T-helper 22 cell (primary cell): Measurements from ENCODE around the gene LPAR2.

ENCODE experiments used
- DNase-seq: peaks from one replicate; pipeline ENCODE4 v3.0.0-alpha.2; 2020; ENCODE audit warnings: low read depth

Gene LPAR2

DNA sequence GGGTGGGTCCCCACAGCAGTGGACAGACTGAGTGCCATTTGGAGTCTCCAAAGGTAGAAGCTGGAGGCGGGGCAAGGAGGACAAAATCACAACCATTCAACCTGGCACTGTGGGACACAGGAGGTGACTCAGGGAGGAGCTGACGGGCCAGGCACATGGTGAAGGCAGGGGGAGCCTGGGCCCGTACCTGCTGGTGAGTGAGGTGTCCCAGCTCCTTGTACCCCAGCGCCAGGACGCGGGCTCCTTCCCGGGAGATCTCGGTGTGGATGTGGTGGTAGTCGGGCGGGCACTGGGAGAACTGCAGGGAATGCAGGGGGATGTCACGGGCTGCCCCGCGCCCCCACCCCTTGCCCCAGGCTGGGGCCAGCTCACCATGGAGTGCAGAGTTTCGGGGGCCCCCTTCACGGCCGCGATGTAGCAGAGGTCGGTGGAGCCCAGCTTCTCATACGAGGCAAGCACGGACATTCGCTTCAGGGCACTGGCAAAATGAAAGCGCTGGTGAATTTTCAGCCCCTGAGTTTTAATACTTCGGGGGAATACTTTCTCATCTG is 25.7 kb upstream of the LPAR2 start:
- DNase-seq: no peak

- DNase-seq: no peak
Measured at GRCh38 chr19:19652482-19653295, 24.7 kb upstream of the LPAR2 start.

- no peak for DNase-seq
Measured at GRCh38 chr19:19651076-19651475, 23.1 kb upstream of the LPAR2 start.

DNA sequence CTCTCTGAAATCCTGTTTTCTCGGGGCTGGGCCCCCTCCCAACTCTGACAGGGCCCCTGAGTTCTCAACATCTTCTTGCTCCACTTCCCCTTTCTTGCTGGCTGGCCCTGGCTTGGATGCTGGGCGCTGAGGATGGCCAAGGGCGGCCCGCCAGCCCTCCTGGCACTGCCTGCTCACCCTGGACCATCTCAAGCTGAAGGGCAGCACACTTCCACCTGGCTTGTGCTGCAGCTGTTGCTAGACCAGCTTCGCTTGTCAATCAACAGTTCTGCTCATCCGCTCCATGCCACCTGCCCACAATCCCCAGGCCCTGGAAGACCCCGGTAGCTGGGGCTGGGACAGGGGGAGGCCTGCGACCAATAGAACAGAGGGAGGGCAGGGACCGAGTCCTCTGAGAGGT is 22.3 kb upstream of the LPAR2 start:
- DNase-seq: no peak

- no peak for DNase-seq
Measured at GRCh38 chr19:19649580-19649995, 21.6 kb upstream of the LPAR2 start.

GRCh38 chr19:19649155-19649554 is 21.1 kb upstream of the LPAR2 start:
- no peak for DNase-seq

GRCh38 chr19:19647037-19647835 is 19.2 kb upstream of the LPAR2 start:
- DNase-seq: no peak

DNA sequence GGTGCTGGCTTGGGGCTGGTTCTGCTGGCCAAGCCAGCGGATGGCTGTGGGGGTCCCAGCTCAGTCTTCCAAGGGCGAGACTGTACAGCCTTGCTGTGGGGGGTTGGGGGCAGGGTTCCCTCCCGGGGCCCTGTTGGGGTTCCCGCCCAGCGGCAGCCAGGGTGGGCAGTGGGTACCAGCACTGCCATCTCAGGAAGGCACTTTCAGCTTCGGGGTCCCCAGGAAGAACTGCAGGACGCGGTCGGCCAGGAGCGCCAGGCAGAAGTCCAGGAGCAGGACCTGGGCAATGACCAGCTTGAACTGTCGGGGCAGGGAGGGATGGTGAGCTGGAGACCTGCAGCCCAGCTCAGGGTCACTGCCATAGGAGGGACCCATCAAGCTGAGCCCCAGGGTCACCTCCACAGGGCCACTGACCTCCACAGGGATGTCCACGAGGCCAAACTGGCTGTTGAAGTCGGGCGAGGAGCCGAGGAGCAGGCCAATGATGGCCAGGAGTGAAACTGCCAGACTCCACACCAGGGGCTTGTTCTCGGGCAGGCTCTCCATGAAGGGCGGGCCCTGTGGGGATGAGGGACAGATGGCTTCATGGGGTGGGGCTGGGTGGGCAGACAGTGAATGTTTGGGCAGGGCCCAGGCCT is 17.3 kb upstream of the LPAR2 start:
- DNase-seq: no peak

- no peak for DNase-seq
Measured at GRCh38 chr19:19644054-19644388, 16.0 kb upstream of the LPAR2 start.

DNA sequence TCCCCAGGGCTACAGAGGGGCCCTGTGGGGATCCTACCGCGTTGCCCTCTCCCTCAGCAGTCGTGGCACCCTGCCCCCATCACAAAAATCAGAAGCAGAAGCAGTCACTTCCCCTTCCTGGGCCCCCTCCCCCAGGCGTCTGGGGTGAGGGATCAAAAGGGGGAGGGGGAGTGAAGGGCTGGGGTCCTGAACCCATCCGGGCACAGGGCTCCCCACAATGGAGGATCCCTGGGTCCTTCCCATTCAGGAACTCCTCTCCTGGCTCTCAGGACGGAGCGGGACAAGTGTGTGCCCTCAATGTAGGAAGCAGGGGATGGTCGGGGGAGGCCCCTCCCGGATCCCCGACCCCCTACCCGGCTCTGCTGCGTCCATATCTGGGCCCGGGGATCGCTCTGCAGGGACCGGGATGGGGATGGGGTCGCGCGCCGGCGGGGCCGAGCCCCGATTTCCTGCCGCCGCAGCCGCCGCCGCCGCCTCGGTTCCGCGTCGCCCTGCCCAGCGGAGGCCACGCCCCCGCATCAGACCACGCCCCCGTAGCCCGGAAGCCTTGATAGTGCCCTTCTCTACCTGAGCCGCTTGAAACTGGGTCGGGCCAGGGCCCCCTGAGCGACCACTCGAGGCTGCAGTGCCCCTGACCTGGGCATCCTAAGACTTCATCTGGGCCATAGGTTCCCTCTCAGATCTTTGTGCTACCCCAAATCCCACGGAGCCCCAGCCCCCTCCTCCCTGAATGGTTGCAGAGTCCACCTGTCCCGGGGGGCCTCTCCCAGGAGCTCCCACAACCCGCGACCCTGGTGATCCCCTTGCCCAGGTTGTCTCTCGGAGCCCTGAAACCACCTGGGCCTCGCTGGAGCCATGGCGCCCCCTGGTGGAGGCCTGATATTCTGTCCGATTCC is 15.4 kb upstream of the LPAR2 start, which contains the start of gene GMIP:
Gene GMIP, minus strand, starts transcription at position 500 of the 896 bp plus-strand sequence. Its CDS starts 128 bp downstream, at position 372.
- DNase-seq: peak; percentile 74

- DNase-seq: no peak
Measured at GRCh38 chr19:19642506-19643157, 14.6 kb upstream of the LPAR2 start.

DNA sequence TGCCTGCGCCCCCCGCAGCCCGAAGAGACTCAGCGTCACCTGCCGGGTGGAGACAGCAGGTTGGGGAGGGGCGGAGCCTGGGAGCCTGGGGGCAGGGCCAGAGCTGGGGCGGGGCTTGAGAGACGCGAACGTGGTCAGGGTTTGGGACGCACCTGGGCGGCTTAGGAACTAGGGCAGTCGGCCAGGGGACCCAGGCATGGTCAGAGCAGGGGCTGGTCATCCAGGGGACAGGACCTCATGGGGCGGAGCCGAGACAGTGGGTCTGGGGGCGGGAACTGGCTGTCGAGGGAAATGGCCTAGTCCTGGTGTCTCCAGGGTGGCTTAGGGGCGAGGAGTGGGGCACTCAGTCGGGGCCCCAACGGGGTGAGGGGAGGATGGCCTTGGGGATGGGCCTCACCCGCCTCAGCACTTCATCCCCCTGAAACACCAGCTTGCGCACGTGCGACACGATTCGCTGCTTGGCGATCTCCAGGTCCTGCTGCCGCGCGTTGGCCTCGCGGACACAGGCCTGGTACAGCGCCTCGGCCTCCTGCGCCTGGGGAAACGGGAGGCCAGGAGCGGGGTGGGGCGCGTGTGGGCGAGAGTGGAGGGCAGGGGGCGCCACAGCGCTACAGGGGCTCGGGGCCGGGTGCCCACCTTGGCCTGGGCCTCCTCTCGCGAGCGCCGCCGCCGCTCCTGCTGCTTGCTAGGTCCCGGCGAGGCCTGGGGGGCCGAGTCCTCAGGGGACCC is 9.7 kb upstream of the LPAR2 start:
- no peak for DNase-seq

GRCh38 chr19:19637186-19637522 is 9.1 kb upstream of the LPAR2 start:
- DNase-seq: no peak

DNA sequence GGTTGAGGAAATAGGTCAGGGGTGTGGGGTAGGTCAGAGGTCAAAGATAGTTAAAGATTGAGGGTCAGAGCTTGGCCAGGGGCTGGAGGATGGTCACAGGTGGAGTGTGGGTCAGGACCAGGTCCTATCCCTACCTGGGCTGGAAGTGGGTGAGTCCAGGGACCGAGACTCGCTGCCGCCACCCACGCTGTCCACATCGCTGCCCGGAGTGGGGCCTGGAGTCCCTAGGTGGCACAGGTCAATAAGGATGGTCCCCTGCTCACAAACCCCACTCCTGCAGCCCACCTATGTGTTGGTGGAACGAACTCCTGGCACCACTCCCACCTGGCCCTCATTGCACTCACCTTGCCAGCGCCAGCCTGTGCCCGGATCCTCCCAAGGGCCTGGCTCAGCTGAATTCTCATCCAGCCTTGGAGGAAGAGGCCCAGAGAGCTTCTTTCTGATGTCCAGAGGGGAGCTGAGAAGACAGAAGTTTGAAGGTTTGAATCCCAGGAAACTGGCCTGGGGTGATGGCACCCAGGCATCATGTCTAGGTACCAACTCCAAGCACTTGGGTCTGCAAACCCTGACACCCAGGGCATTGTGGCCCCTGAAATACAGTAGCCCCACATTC is 8.7 kb upstream of the LPAR2 start:
- no peak for DNase-seq

- DNase-seq: no peak
Measured at GRCh38 chr19:19635313-19635702, 7.3 kb upstream of the LPAR2 start.

DNA sequence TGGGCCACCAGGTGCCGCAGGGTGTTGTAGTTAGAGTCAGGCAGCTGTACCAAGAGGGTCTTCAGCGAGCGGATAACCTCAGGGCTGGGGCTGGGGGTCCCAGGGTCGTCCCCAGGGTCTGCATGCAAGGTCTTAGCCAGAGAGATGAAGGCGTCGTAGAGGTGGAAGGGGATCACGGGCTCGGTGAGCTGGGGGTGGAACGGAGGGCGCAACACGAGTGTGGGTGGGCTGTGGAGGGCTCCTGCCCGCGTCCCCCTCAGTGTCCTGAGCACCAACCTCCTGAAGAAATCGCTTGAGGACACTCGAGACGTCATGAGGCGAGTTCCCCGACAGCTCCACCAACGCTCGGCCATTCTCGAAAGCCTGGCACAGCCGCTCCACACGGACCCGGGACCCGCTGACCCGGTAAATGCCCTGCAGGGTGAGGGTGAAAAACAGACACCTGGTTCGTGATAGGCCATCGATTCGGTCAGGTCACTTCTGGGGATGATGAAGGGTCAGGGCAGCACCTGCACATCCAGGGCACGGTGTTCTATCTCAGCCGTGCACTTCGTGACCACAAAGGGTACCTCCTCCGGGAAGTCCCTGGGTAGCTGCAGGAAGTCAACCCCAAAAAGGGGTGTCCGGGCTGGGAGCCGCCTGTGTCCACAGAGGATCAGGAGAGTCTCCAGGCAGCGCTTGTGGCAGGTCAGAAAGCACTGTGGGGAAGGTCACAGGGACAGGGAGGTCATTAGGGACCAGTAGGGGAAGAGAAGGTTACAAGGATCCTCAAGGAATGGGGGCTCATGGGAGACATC is 6.7 kb upstream of the LPAR2 start:
- DNase-seq: no peak

GRCh38 chr19:19633711-19634515 is 5.9 kb upstream of the LPAR2 start:
- no peak for DNase-seq

- DNase-seq: no peak
Measured at GRCh38 chr19:19632661-19633060, 4.6 kb upstream of the LPAR2 start.
